ENCODE measurements around the gene LRRK2. TPM values are rescaled to one million over a fixed set of nuclear protein-coding genes. Genes with fewer than 3 reads are reported as not detected.

LRRK2 gene
- total RNA-seq, 4 donors from 2014 or later, result 5.7 to 11.1 (median 9.5) TPM

DNA sequence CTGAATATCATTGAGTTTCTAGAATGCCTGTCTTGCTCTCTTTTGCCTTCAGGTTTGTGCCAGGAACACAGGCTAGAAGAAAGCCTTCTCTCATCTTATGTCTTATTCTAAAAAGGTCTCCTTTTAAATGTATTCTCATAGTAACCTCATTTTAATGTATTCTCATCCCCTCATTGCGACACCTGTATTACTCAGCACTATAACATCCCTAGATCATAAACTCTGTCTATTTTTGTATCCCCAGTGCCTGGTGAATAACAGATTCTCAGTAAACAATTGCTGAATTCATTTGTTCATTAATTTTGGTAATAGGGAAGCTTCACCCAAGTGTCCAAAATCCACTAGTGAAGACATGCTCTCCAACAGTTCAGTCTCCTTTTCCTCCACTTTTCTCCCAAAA lies 8.8 kb upstream of the LRRK2 start:
- TF ChIP-seq POLR2A (IDR thresholded peaks at IDR 0.05), result no peak
- no peak for TF ChIP-seq CTCF (IDR thresholded peaks at IDR 0.05)
- WGBS, 2 donors, result 91 to 97% methylated on average over 1 of the region's 1 CpG
- no peak overlapping the region for H3K4me3 ChIP-seq (ENCODE audit: low read depth, poor library complexity, severe bottlenecking)
- no peak for DNase-seq (ENCODE audit: low spot score in 2 of 2)
- intact Hi-C loops (cut with DNase I; ENCODE audit: low total_unique reads), result no loop called here

GRCh38 chr12:40216516-40217288 lies 8.1 kb upstream of the LRRK2 start:
- intact Hi-C loops (cut with DNase I; ENCODE audit: low total_unique reads), result no loop called here
- no peak overlapping the region for H3K4me3 ChIP-seq (ENCODE audit: low read depth, poor library complexity, severe bottlenecking)
- DNase-seq (ENCODE audit: low spot score in 2 of 2), result no peak
- TF ChIP-seq CTCF (IDR thresholded peaks at IDR 0.05) (no peak), POLR2A (IDR thresholded peaks at IDR 0.05) (no peak)

GRCh38 chr12:40219760-40220159 lies 5.0 kb upstream of the LRRK2 start:
- H3K4me3 ChIP-seq (ENCODE audit: low read depth, poor library complexity, severe bottlenecking), result no peak overlapping the region
- intact Hi-C loops (cut with DNase I; ENCODE audit: low total_unique reads), result no loop called here
- DNase-seq (ENCODE audit: low spot score in 2 of 2), result no peak
- TF ChIP-seq POLR2A (IDR thresholded peaks at IDR 0.05) (no peak), CTCF (IDR thresholded peaks at IDR 0.05) (no peak)

DNA sequence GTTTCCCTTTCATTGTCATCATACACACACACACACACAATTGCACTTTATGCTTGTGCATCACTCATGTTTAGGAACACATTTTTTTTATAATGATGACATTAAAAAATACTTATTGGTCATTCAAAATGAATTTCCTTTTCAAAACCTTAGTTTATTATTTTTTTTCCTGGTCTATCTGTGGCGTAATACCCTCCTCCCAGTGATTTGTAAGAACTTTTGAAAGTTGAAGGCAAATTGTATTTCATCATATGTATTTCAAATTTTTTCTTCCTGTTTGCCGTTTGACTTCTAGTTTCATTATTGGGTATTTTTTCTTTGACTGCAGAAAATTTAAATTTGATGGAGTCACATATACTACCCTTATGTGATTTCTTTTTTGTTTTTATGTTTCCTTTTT lies 2.5 kb upstream of the LRRK2 start:
- WGBS, 2 donors, result 83 to 93% methylated on average over 2 of the region's 2 CpGs
- no peak for DNase-seq (ENCODE audit: low spot score in 2 of 2)
- H3K4me3 ChIP-seq (ENCODE audit: low read depth, poor library complexity, severe bottlenecking), result no peak overlapping the region
- intact Hi-C loops (cut with DNase I; ENCODE audit: low total_unique reads), result no loop called here
- no peak for TF ChIP-seq POLR2A (IDR thresholded peaks at IDR 0.05)
- no peak for TF ChIP-seq CTCF (IDR thresholded peaks at IDR 0.05)

DNA sequence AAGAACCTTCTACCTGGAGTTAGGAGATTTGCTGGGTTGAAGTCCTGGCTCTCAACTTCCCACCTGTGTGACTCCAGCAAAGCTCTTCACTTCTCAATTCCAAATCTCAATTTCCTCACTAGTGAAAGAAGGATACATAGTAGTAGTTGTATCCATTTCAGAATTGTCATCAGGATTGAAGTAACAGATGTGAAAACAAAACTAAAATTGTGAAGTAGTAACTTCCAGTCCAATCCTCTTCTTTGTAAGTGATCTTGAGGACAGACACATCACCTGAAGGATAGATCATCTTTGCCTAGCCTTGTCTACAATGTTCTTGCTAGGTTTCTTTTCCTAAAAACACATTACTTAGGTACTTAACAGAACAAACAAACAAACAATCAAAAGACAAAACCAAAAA lies 1.2 kb upstream of the LRRK2 start:
- intact Hi-C loops (cut with DNase I; ENCODE audit: low total_unique reads), result no loop called here
- no peak overlapping the region for H3K4me3 ChIP-seq (ENCODE audit: low read depth, poor library complexity, severe bottlenecking)
- TF ChIP-seq CTCF (IDR thresholded peaks at IDR 0.05) (no peak), POLR2A (IDR thresholded peaks at IDR 0.05) (no peak)
- no peak for DNase-seq (ENCODE audit: low spot score in 2 of 2)

Data from lower leg skin (tissue), 4 donors.